ENCODE measurements around the gene DCST2. TPM values are rescaled to one million over a fixed set of nuclear protein-coding genes. Genes with fewer than 3 reads are reported as not detected.
A peak's percentile ranks its signal among the peaks of the same experiment; 100 is the strongest.

Gene DCST2
- total RNA-seq, 1 experiment from 2014 or later, result 0.21 TPM

- intact Hi-C loops (cut with micrococcal nuclease; ENCODE audit: unreplicated experiment), result loop anchor here (5.0 kb wide), 2 partner anchors 80 to 445 kb away; partner anchors contain the start of gene UBE2Q1
- ChIA-PET POLR2A (ENCODE audit: low non-redundant PET) (no interaction called here), CTCF (interaction anchor here (0.7 to 1.4 kb wide), 2 partner anchors 14 to 15 kb away, joined by 4 to 7 read pairs; no protein-coding TSS in a partner anchor)
- BruUV-seq (replicated peaks), result no TSS peak
- Histone ChIP-seq H3K36me3 (ENCODE audit: insufficient read depth, low read length, poor library complexity, severe bottlenecking) (no peaks in the 10 kb centered on the region), H3K27ac (ENCODE audit: low read depth, low read length, poor library complexity, severe bottlenecking) (peak within 1 kb of the TSS; percentile 94), H3K9me3 (ENCODE audit: low read depth, low read length, poor library complexity, severe bottlenecking) (no peaks in the 10 kb centered on the region), H3K27me3 (replicated peaks; ENCODE audit: insufficient read depth, low read depth, low read length, poor library complexity) (no peaks in the 10 kb centered on the region), H3K4me3 (ENCODE audit: low read depth, low read length, poor library complexity, severe bottlenecking) (peak within 1 kb of the TSS; percentile 85), H3K4me1 (ENCODE audit: insufficient read depth, low read length, poor library complexity, severe bottlenecking) (peaks cover 20% of the 10 kb centered on the region)
- peak; percentile 41 for DNase-seq (ENCODE audit: low spot score)
- TF ChIP-seq EZH2 (IDR thresholded peaks at IDR 0.05; ENCODE audit: borderline replicate concordance, low read depth, low read length, poor library complexity, severe bottlenecking) (no peak), CTCF (conservative IDR thresholded peaks at IDR 0.05; ENCODE audit: low read depth, low read length) (no peak)
These were observed 30.9 kb downstream of the DCST2 start, which contains the start of gene ZBTB7B for GRCh38 chr1:155002464-155003226. Gene ZBTB7B, plus strand, starts transcription at chr1:155002802. Its CDS starts 11,859 bp downstream, at chr1:155014661.

- CTCF ChIA-PET, result interaction anchor here (0.7 to 1.4 kb wide), 3 partner anchors 16 to 442 kb away, joined by 3 to 7 read pairs (median 3); partner anchors contain the start of gene PBXIP1
- peak overlapping the region; percentile 94 for H3K27ac ChIP-seq (ENCODE audit: low read depth, low read length, poor library complexity, severe bottlenecking)
These were observed 31.7 kb downstream of the DCST2 start for GRCh38 chr1:155001675-155002463.

More at GRCh38 chr1:155001675-155002463, 31.7 kb downstream of the DCST2 start:
- intact Hi-C loops (cut with micrococcal nuclease; ENCODE audit: unreplicated experiment), result loop anchor here (5.0 kb wide), 2 partner anchors 80 to 445 kb away; partner anchors contain the start of gene UBE2Q1
- H3K36me3 ChIP-seq (ENCODE audit: insufficient read depth, low read length, poor library complexity, severe bottlenecking), result no peaks in the 10 kb centered on the region
- peak; percentile 99 for DNase-seq (ENCODE audit: low spot score)
- no peaks in the 10 kb centered on the region for H3K9me3 ChIP-seq (ENCODE audit: low read depth, low read length, poor library complexity, severe bottlenecking)
- H3K4me3 ChIP-seq (ENCODE audit: low read depth, low read length, poor library complexity, severe bottlenecking), result peak overlapping the region; percentile 85
- POLR2A ChIA-PET (ENCODE audit: low non-redundant PET), result no interaction called here
- H3K27me3 ChIP-seq (replicated peaks; ENCODE audit: insufficient read depth, low read depth, low read length, poor library complexity), result no peaks in the 10 kb centered on the region
- H3K4me1 ChIP-seq (ENCODE audit: insufficient read depth, low read length, poor library complexity, severe bottlenecking), result peaks cover 20% of the 10 kb centered on the region
- TF ChIP-seq CTCF (conservative IDR thresholded peaks at IDR 0.05; ENCODE audit: low read depth, low read length) (peak; percentile 49; the same call in 1 of the 2 replicates), EZH2 (IDR thresholded peaks at IDR 0.05; ENCODE audit: borderline replicate concordance, low read depth, low read length, poor library complexity, severe bottlenecking) (no peak)
- no TSS peak for BruUV-seq (replicated peaks)
